Stromal cell of bone marrow (primary cell): Measurements from ENCODE around the gene DNER.
A peak's percentile ranks its signal among the peaks of the same experiment; 100 is the strongest.

Source experiments
- DNase-seq: peaks from one replicate; pipeline ENCODE4 v3.0.0-alpha.2; 2012; ENCODE audit warnings: low read depth

Gene DNER

GRCh38 chr2:229434187-229434586 lies 280.2 kb downstream of the DNER start:
- no peak for DNase-seq

DNA sequence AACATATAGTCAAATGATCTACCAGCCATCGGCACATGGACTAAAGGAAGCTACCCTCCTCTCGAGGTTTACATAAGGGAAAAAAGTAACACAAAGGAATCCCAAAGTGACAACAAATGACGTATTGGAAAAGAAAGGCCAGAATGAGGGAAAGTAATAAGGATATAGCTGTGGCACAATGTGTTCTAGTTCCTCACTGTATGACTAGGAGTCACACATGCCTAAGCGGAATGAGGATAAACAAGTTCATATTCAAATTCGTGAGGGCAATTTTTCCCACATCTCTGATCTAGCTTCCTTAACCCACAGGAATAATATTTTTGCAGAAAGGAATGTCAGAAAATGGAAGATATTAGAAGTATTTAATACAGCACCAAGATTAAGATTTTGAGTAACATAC lies 281.0 kb downstream of the DNER start:
- no peak for DNase-seq

DNA sequence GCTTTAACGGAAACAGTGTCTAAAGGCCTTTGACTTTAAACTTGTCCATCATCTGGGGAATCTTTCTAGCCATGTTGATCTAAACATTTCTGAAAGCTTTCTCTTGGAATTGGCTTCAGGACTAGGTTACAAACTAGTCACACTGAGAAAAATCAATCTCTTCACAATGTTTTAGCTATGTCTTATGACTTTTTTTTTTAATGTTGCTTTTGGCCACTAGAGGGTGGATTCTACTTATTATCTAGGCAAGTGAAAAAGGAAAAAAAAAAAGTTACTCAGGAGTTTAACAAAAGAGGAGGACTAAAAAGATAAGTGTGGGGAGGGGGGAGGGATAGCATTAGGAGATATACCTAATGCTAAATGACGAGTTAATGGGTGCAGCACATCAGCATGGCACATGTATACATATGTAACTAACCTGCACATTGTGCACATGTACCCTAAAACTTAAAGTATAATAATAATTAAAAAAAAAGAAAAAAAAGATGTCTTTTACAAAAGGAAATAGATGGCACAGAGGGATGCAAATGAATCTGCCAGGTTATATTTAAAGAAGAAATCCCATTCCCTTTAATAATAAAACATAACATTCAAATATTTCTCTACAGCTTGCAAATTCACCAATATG lies 282.9 kb downstream of the DNER start:
- peak; percentile 51 for DNase-seq

- no peak for DNase-seq
Observed at GRCh38 chr2:229429589-229429988, 284.8 kb downstream of the DNER start.

GRCh38 chr2:229426464-229426863 lies 287.9 kb downstream of the DNER start:
- no peak for DNase-seq

DNA sequence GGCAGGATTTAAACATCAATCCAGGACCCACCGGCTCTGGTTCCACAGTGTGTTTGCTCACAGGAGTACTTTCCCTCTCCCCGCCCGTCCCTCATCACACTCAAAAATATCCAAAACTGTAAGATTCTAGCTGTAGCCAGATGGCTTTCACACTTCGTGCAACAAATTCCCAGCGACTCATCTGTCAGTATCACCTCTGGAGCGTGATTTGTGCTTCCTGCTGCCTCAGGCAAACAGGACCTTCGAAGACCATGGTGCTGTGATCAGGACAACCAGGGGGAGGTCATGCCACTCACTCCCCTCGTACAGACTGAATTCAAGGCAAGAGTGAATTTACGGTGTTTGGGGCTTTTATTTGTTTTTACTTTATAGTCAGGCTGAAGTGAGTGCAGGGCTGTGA lies 288.8 kb downstream of the DNER start:
- DNase-seq, result no peak

- DNase-seq, result no peak
Observed at GRCh38 chr2:229422063-229422462, 292.3 kb downstream of the DNER start.

GRCh38 chr2:229419158-229419557 lies 295.2 kb downstream of the DNER start:
- DNase-seq, result no peak

DNA sequence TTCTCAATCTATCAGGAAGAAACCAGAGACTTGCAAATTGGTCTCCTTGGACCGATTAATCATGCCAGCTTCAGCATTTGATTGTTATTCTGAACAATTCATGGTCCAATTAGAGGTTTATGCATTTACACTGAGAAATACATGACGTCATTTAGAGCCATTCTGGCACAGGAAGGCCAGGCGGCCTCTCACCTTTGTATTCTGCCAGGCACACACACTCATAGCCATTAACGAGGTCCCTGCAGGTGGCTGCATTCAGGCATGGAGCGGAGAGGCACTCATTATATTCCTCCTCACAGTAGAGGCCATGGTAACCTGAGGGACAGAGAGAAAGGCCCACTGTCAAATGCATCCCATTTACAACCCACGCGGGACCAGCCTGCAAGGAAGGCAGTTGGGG lies 296.4 kb downstream of the DNER start:
- DNase-seq, result no peak

- DNase-seq, result no peak
Observed at GRCh38 chr2:229417176-229417575, 297.2 kb downstream of the DNER start.

- peak; percentile 57 for DNase-seq
Observed at GRCh38 chr2:229416116-229416694, 298.1 kb downstream of the DNER start.

GRCh38 chr2:229414631-229415030 lies 299.7 kb downstream of the DNER start:
- no peak for DNase-seq

DNA sequence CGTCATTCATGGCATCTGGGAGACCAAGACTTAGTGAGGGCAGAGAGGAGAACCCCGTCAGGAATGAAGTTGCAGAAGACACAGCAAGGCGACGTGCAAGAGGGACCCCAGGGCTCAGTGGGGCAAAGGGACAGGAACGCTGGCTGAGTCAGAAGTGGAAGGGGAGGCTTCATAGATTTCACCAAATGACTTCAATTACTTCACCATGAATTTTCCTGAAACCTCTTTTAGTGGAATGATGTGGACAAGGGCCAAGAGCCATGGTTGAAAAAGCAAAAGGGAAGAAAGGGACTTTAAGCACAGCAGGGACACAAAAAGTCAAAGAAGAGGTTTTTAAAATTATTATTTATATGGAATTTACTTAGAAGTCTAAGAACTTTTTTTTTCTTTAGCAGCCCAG lies 301.7 kb downstream of the DNER start:
- DNase-seq, result no peak

DNA sequence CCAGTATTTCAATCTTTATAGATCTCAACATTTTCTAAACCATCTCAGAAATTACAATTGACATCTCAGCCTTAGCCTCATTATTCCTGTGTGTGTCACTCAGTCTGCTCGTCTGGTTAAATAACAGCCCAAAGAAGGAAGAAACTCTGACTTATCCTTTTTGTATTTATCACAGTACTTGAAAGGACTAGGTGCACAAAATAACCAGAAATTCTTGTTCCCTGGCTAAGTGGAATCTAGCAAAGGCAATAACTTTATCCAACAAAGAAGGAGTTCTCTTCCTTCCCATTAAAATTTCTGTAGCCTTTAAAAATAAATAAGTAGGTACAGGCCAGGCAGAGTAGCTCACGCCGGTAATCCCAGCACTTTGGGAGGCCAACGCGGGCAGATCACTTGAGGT lies 303.4 kb downstream of the DNER start:
- no peak for DNase-seq

- DNase-seq, result no peak
Observed at GRCh38 chr2:229410264-229410663, 304.1 kb downstream of the DNER start.

DNA sequence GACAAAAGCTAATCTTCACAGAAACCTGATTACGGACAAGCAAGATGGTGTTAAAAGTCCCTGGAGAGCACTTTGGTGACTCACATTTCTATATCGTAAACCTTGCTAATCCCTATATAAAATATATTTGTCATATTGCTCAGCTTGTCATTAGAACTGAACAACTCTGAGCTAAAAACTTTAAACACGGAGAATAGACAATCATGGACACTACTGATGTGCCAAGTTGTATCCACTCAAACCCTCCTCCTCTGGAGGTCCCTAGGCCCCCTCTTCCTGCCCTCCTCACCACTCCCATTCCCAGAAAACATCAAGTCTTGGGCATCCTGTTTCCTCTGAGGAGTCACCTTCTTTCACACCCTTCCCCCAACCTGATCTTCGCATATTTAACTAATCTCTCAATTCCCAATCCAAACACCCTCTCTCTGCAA lies 304.6 kb downstream of the DNER start:
- DNase-seq, result no peak

DNA sequence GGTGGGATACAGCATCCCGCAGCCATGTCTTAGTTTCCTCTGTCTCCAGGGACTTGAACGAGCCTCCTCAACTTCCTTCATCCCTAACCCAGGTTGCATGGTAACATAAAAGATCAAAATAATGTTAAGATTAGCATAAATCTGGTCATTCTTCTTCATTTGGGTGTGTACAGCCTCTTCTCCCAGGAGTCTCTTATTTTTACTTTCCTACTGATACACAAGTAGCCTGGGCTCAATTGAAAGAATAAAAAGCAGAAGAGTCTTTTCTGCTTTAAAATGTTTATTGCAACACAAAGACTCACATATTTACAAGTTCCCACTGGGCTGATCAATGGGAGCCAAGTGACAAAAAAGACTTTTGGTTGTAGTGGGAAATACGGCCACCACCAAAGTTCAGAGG lies 305.4 kb downstream of the DNER start:
- no peak for DNase-seq

DNA sequence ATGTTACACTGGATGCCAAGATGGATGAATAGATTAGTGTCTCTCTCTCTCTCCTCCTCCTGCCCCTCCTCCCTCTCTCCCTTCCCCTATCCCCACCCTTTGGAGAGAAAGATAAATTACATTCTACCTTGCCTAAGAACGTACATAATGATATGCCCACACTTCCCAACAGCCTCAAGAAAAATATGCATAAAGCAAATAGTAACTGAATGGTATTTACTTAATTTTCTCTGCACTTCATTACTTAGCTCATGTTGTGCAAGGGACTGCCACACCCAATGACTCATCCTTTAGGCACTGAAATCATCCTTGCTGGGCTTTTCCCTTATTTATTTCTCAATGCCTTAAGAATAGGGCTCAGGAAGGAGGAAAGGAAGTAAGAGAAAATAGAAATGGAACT lies 306.0 kb downstream of the DNER start:
- peak; percentile 83 for DNase-seq

GRCh38 chr2:229407170-229407569 lies 307.2 kb downstream of the DNER start:
- peak; percentile 43 for DNase-seq

DNA sequence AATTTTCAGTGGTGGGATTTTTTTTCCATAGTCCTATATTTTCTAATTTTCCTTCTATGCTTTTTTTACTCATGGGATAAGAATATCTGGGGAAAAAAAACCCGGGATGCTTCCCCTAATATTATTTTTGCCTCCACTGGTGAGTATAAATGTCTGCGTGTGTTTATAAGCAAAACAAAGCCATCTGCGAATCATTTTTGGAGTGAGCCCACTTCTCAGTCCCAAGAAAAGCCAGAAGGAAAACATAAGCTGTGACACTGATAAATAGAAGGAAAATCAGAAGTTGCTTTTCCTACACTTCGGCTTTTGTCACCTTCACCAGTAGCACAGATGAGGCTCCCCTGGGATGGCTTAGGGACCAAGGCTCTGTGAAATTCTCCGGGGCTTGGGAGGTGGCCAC lies 308.6 kb downstream of the DNER start:
- no peak for DNase-seq

- DNase-seq, result no peak
Observed at GRCh38 chr2:229403296-229403695, 311.1 kb downstream of the DNER start.

GRCh38 chr2:229401171-229401865 lies 313.0 kb downstream of the DNER start:
- DNase-seq, result no peak

DNA sequence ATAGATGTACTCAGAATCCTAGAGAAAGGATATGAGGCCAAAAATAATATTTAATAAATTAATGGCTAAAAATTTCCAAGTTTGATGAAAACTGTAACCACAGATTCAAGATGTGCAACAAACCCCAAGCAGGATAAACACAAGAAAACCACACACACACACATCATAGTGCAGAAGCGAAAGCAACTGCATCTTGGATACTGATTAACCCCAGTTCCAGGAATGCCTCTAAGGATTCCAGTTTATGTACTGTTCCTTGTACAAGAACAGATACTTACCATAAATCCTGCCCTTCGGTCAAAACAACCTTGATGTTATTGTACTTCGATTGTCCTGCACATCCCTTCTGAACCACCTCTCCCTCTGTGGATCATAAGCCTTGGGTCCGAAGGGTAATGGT lies 320.4 kb downstream of the DNER start:
- DNase-seq, result no peak

GRCh38 chr2:229392196-229392595 lies 322.2 kb downstream of the DNER start:
- no peak for DNase-seq
